Thoracic aorta (tissue), 2 donors: Measurements from ENCODE around the gene ATXN1. TPM values are rescaled to one million over a fixed set of nuclear protein-coding genes. Genes with fewer than 3 reads are reported as not detected.

Source experiments
- ATAC-seq: fragments of 150-250 bp; one replicate; pipeline ENCODE4 v1.8.0; 2017; ENCODE audit warnings: low read depth; ENCODE audit not compliant: insufficient number of reproducible peaks, low FRiP score
- DNase-seq: peaks from one replicate; pipeline ENCODE4 v3.0.0-alpha.2; 2020; ENCODE audit warnings: low spot score
- H3K27ac ChIP-seq, 2 donors: fragments of 200-600 bp; sonication (generic); 1 replicate in 1 of 2; 2 replicates in 1 of 2; pipeline ENCODE4 v1.5.1; 2016; ENCODE audit warnings: mild to moderate bottlenecking in 2 of 2, moderate library complexity in 2 of 2
- H3K27me3 ChIP-seq: fragments of 200-600 bp; sonication (generic); replicated peaks from 2 replicates; pipeline ENCODE4 v1.6.0; 2016; ENCODE audit warnings: mild to moderate bottlenecking; ENCODE audit not compliant: insufficient read depth
- H3K36me3 ChIP-seq: fragments of 200-600 bp; sonication (generic); one replicate; pipeline ENCODE4 v1.5.1; 2016
- H3K4me1 ChIP-seq, 2 donors: fragments of 200-600 bp; sonication (generic); 1 replicate in 1 of 2; 2 replicates in 1 of 2; pipeline versions ENCODE4 v1.5.1 to v1.6.0; 2016; ENCODE audit warnings: low read depth in 2 of 2, mild to moderate bottlenecking in 1 of 2; ENCODE audit not compliant: control insufficient read depth in 1 of 2
- H3K4me3 ChIP-seq: fragments of 200-600 bp; sonication (generic); 2 replicates; pipeline ENCODE4 v1.5.1; 2016; ENCODE audit warnings: mild to moderate bottlenecking
- H3K9me3 ChIP-seq: fragments of 200-600 bp; sonication (generic); 2 replicates; pipeline ENCODE4 v1.5.1; 2016
- total RNA-seq, 2 donors: library from RNA; depleted of rRNA; stranded (reverse); fragments of >200 nt; gene quantifications; one replicate each; pipeline versions ENCODE4 v1.1.0 to v1.2.3, GENCODE V29; 2016
- TF ChIP-seq, protein P1 (sequence below): fragments of 200-600 bp; sonication (generic); IDR thresholded peaks from one replicate; pipeline ENCODE4 v1.5.1; 2019; ENCODE audit warnings: antibody characterized with exemption

The ATXN1 gene
- total RNA-seq, 2 donors from 2014 or later: 59.8 to 62.4 TPM

DNA sequence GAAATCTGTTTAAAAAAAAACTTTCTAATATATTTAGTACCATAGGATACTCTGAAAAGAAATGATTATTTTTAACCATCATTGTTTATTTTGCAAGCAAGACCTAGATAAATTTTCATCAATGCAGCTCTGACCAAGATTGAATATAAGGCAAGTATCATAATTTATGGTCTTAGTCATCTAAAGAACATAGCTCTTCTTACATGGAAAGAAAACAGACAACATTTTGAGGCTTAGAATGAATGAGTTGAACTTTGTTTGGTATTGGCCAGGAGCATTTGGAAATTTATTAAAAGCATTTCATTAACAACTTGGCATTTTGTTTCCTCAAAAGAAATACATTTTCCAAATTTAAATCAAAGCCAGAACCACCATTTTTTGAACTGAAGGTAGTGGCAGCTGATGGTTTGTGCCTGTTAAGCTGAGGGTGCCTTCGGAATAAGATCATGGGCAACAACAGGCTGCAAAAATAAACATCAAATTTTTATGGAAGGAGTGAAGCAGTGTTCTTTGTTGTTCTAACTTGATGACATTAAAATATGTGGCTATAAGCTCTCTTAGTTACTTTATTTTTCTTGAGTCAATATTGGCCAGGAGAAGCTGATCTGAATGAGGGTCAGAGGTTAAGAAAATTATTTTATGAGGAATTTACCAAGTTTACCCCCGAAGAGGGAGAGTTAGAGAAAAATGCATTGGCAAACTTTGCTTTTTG, 6.7 kb upstream of the ATXN1 start:
- no peak for ATAC-seq

DNA sequence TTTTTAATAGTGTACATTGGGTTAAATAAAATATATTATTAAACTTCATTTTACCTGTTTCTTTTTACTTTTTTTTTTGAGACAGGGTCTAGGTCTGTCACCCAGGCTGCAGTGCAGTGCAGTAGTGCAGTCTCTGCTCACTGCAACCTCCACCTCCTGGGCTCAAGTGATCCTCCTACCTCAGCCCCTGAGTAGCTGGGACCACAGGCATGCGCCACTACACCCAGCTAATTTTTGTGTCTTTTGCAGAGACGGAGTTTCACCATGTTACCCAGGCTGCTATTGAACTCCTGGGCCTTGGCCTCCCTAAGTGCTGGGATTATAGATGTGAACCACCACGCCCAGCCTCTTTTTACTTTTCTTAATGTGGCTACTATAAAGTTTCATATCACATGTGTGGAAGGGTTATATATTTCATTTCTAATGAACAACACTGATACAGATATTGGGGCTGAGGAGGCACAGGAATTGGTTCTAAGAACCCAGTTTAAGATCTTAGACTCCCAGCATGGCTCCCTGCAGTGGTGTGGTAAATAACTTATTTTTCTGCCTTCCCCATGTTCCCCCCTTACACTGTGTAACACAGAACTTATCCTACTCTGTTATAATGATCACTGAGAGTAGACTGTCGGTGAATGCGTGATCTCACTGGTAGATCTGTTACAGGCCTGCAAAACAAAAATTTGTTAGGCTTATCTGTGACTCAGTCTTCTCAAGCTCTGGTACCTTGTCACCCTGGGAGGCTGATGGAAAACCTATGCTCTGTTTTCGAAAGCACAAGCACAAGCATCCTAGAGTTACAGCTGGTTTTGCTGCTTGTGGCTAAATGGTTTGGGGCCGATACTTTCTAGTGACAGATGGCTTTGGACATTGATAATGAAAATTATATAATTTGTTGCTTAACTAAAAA, 5.8 kb upstream of the ATXN1 start:
- DNase-seq: no peak
- H3K9me3 ChIP-seq: no peaks in the 10 kb centered on the region
- H3K4me3 ChIP-seq: no peak overlapping the region
- TF ChIP-seq, protein P1, sequence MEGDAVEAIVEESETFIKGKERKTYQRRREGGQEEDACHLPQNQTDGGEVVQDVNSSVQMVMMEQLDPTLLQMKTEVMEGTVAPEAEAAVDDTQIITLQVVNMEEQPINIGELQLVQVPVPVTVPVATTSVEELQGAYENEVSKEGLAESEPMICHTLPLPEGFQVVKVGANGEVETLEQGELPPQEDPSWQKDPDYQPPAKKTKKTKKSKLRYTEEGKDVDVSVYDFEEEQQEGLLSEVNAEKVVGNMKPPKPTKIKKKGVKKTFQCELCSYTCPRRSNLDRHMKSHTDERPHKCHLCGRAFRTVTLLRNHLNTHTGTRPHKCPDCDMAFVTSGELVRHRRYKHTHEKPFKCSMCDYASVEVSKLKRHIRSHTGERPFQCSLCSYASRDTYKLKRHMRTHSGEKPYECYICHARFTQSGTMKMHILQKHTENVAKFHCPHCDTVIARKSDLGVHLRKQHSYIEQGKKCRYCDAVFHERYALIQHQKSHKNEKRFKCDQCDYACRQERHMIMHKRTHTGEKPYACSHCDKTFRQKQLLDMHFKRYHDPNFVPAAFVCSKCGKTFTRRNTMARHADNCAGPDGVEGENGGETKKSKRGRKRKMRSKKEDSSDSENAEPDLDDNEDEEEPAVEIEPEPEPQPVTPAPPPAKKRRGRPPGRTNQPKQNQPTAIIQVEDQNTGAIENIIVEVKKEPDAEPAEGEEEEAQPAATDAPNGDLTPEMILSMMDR: no peak
- peaks cover 21 to 71% of the 10 kb centered on the region in 2 donors for H3K4me1 ChIP-seq
- ATAC-seq: no peak
- peak overlapping the region in 1 of 2 donors; percentile 16 for H3K27ac ChIP-seq
- no peaks in the 10 kb centered on the region for H3K36me3 ChIP-seq
- H3K27me3 ChIP-seq: no peaks in the 10 kb centered on the region

More for the DNA sequence above, 6.7 kb upstream of the ATXN1 start:
- Histone ChIP-seq H3K27me3 (no peaks in the 10 kb centered on the region), H3K4me1 (peaks cover 21 to 71% of the 10 kb centered on the region in 2 donors), H3K36me3 (no peaks in the 10 kb centered on the region), H3K27ac (peak overlapping the region; percentile 43 to 55), H3K4me3 (no peak overlapping the region), H3K9me3 (no peaks in the 10 kb centered on the region)
- TF ChIP-seq, protein P1: no peak
- no peak for DNase-seq

DNA sequence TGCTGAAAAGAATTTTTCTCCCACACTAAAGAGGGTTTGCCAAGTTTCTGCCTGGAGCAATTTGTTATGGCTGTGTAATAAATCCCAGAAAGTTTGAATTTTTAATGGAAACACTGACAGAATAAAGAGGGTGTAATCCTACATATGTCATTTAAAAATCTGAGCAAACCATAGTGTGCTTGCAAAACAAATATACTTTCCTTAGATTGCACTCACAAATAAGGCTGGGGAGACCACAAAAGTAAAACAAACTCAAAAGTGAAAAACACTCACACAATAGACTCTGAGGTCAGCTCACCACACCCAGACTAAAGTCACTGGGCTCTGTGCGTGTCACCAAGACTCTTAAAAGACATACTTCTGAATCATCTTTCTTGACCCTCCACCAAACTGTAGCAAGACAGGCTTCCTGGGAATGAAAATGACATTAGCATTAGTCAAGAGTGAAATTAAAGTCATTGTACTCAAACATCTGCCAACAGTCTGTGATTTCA, 4.8 kb upstream of the ATXN1 start:
- Histone ChIP-seq H3K9me3 (no peaks in the 10 kb centered on the region), H3K36me3 (no peaks in the 10 kb centered on the region), H3K27ac (no peak overlapping the region), H3K4me1 (peaks cover 21 to 68% of the 10 kb centered on the region in 2 donors), H3K4me3 (no peak overlapping the region), H3K27me3 (no peaks in the 10 kb centered on the region)
- DNase-seq (no peak), ATAC-seq (no peak)
- TF ChIP-seq, protein P1: no peak

DNA sequence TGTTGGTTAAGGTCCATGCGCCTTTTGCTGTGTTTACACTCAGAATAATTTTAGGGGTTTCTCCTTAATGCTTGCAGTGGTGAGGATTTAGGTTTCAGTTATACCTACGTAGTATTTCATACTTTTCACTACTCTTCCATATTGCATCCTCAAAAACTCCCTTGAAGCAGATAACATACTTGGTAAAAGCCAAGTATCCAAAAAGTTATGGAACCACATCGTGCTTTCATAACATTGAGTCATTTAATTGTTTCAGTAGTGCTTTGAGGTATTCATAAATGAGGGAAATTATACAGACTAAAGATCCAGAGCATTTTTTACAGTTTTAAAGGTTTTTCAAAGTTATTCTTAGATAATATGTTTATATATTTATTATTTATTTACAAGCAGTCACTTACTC, 4.0 kb upstream of the ATXN1 start:
- Histone ChIP-seq H3K27ac (no peak overlapping the region), H3K4me1 (peaks cover 16 to 60% of the 10 kb centered on the region in 2 donors), H3K36me3 (no peaks in the 10 kb centered on the region), H3K9me3 (no peaks in the 10 kb centered on the region), H3K27me3 (no peaks in the 10 kb centered on the region), H3K4me3 (no peak overlapping the region)
- ATAC-seq (no peak), DNase-seq (no peak)
- TF ChIP-seq, protein P1: no peak
